Measurements from ENCODE around the gene EXOC6B.
"Not testable (repeated sequence)": the region's sequence is repeated elsewhere in the genome, so short reads cannot be mapped to it uniquely, and the experiment has no call there.

EXOC6B gene

GRCh38 chr2:72674982-72675915, 150.6 kb downstream of the EXOC6B start:
- no peak overlapping the region for H3K27ac ChIP-seq
- TF ChIP-seq CTCF (IDR thresholded peaks at IDR 0.05) (no peak), ZFX (IDR thresholded peaks at IDR 0.05; ENCODE audit: borderline replicate concordance) (no peak)

DNA sequence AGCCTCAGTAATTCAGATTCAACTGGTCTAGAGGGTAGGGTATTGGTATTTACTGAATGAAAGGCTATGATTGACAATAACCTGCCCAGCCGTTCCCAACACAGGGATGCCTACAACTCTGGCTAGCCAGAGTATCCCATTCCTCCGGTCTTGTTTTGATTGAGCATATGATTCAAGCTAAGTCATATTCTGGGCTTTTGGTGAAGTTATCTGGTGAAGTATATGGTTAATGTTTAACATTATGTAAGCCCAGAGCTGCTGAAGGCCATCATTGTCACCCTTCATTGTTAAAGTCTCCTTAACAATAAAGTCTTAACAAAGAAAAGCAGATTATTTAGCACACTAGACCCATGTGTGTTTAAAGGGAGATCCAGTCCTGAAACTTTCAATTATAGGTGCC, 152.6 kb downstream of the EXOC6B start:
- no peak for TF ChIP-seq CTCF (IDR thresholded peaks at IDR 0.05)
- TF ChIP-seq ZFX (IDR thresholded peaks at IDR 0.05; ENCODE audit: borderline replicate concordance): no peak
- H3K27ac ChIP-seq: no peak overlapping the region

DNA sequence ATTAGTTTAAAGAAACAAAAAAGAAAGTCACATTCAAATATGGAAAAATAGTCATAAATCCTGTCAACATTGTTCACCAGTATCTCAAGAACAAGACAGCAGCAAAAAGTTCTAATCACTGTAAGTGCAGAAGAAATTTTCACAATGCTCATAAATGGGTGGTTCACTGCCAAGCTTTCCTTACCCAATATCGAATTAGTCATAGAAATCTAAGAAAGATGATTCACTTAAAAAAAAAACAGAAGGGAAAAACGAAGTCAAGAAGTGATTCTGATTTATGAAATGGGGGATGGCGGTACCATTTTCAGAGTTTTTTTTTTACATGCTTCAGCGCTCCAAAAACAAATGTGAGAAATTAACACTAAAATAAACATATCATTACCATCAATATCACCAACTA, 156.7 kb downstream of the EXOC6B start:
- TF ChIP-seq ZFX (IDR thresholded peaks at IDR 0.05; ENCODE audit: borderline replicate concordance) (no peak), CTCF (IDR thresholded peaks at IDR 0.05) (no peak)

DNA sequence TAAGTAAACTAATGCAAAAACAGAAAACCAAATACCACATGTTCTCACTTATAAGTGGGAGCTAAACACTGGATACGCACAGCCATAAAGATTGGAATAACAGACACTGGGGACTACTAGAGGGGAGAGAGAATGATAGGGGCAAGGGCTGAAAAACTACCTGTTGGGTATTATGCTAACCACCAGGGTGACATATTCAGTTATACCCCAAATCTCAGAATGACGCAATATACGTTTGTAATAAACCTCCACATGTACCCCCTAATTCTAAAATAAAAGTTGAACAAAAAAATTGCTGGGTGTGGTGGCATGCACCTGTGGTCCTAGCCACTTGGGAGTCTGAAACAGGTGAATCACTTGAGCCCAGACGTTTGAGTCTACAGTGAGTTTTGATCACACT, 157.2 kb downstream of the EXOC6B start:
- no peak overlapping the region for H3K27ac ChIP-seq
- no peak for TF ChIP-seq CTCF (IDR thresholded peaks at IDR 0.05)
- no peak for TF ChIP-seq ZFX (IDR thresholded peaks at IDR 0.05; ENCODE audit: borderline replicate concordance)

More for the DNA sequence above, 156.7 kb downstream of the EXOC6B start:
- H3K27ac ChIP-seq: no peak overlapping the region

- no peak overlapping the region for H3K27ac ChIP-seq
- TF ChIP-seq ZFX (IDR thresholded peaks at IDR 0.05; ENCODE audit: borderline replicate concordance): no peak
- TF ChIP-seq CTCF (IDR thresholded peaks at IDR 0.05): no peak
Measured at GRCh38 chr2:72665448-72665847, 160.4 kb downstream of the EXOC6B start.

DNA sequence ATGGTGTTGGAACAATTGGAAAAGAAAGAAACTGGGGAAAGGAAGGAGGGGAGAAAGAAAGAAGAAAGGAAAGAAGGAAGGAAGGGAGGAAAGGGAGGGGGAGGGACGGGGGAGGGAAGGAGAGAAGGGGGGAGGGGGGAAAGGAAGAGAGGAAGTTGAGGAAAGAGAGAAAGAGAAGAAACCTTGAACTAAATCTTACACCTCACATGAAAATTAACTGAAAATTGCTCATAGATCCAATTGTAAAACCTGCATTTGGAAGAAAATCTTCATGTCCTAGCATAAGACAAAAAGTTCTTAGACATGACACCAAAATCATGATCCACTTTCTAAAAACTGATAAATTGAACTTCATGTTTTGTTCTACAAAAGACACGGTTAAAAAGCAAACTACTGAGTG, 163.8 kb downstream of the EXOC6B start:
- no peak overlapping the region for H3K27ac ChIP-seq
- no peak for TF ChIP-seq CTCF (IDR thresholded peaks at IDR 0.05)
- no peak for TF ChIP-seq ZFX (IDR thresholded peaks at IDR 0.05; ENCODE audit: borderline replicate concordance)

GRCh38 chr2:72649810-72650209, 176.0 kb downstream of the EXOC6B start:
- H3K27ac ChIP-seq: no peak overlapping the region
- TF ChIP-seq CTCF (IDR thresholded peaks at IDR 0.05): no peak
- no peak for TF ChIP-seq ZFX (IDR thresholded peaks at IDR 0.05; ENCODE audit: borderline replicate concordance)

- H3K27ac ChIP-seq: not testable (repeated sequence)
Measured at GRCh38 chr2:72641221-72641620, 184.6 kb downstream of the EXOC6B start.
